Neural progenitor cell (in vitro differentiated cells): ENCODE results near the gene ATG9B.

ENCODE experiments used
- EZH2phosphoT487 ChIP-seq: fragments of 200-600 bp; sonication (generic); IDR thresholded peaks from 2 replicates; pipeline ENCODE4 v1.6.1; 2017; ENCODE audit warnings: antibody characterized with exemption
- TF ChIP-seq, protein P1 (sequence below): fragments of 200-600 bp; sonication (generic); IDR thresholded peaks from 2 replicates; pipeline ENCODE4 v1.5.1; 2017; ENCODE audit warnings: antibody characterized with exemption, mild to moderate bottlenecking

- TF ChIP-seq, protein P1, sequence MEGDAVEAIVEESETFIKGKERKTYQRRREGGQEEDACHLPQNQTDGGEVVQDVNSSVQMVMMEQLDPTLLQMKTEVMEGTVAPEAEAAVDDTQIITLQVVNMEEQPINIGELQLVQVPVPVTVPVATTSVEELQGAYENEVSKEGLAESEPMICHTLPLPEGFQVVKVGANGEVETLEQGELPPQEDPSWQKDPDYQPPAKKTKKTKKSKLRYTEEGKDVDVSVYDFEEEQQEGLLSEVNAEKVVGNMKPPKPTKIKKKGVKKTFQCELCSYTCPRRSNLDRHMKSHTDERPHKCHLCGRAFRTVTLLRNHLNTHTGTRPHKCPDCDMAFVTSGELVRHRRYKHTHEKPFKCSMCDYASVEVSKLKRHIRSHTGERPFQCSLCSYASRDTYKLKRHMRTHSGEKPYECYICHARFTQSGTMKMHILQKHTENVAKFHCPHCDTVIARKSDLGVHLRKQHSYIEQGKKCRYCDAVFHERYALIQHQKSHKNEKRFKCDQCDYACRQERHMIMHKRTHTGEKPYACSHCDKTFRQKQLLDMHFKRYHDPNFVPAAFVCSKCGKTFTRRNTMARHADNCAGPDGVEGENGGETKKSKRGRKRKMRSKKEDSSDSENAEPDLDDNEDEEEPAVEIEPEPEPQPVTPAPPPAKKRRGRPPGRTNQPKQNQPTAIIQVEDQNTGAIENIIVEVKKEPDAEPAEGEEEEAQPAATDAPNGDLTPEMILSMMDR, result no peak
- TF ChIP-seq EZH2phosphoT487, result no peak
These were observed 16.5 kb upstream of the ATG9B start for GRCh38 chr7:151040616-151041375.
